Stimulated activated CD4-positive, alpha-beta T cell treated with anti-CD3 and anti-CD28 coated beads, Interleukin-15, amount 100 ng/mL, for 1 hour (primary cell): ENCODE results near the gene BDH2.

Source experiments
- DNase-seq, 2 donors: peaks; one replicate each; pipeline ENCODE4 v3.0.0-alpha.2; 2020; ENCODE audit warnings: low read depth in 1 of 2, low spot score in 1 of 2

The BDH2 gene

GRCh38 chr4:103029300-103029699 lies 70.3 kb downstream of the BDH2 start:
- no peak for DNase-seq
